ENCODE measurements around the gene SHMT2. TPM values are rescaled to one million over a fixed set of nuclear protein-coding genes. Genes with fewer than 3 reads are reported as not detected.
A peak's percentile ranks its signal among the peaks of the same experiment; 100 is the strongest.

Gene SHMT2
- total RNA-seq, 1 donor from 2014 or later, result 142 TPM

DNA sequence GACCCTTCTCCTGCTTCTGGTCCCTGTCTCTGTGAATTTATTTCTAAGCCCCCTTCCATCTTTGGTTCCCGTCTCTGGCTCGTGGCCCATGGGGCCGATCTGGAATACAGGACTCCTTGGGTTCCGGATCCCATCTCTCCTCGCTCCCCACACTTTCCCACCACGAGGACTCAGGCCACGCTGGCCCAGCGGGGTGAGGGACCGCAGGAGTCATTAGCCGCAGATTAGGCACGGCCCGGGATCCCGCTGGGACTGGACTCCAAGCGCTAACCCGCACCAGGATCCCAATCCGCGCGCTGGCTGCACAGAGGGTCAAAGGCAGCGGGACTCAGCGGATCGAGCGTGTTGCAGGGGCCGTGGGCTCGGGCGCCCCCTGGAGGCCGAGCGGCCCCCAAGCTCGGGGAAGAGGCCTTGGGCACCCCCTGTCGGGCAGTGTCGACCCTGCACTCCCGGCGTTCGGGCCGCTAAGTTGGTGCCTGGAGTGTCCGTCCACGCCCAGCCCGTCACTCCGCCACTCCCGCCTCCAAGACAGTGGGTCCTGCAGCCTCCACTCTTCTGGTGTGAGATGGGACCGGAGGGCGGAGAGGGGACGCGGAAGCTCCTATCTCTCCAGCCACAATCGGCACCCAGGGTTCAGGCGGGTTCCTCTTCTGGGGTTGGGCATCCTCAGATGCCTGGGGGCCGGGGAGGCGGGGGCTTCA lies 9.5 kb downstream of the SHMT2 start:
- DNase-seq (ENCODE audit: low read depth in 2 of 2), result peak; percentile 90

DNA sequence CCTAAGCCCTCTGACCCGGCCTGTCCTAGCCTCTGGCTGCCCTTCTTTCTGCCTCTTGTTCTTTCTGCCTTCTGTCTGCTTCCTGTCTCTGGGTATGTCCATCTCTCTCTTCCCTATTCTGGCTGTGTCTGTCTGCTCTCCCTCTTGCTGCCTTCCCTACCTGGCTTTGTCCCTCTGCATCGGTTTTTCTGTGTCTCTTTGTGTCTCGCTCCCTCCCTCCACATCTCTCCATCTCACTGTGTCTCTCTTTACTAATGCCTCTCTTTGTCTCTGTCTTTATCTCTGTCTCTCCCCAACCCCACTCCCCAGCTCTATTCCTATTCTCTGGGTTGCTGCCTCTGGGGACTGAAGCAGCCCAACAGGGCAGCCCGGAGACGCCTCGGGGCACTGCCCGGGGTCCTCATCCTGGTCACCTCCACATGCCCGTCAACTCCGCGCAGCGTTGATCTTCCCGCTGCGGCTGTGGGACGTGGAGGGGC lies 10.1 kb downstream of the SHMT2 start:
- no peak for DNase-seq (ENCODE audit: low read depth in 2 of 2)

DNA sequence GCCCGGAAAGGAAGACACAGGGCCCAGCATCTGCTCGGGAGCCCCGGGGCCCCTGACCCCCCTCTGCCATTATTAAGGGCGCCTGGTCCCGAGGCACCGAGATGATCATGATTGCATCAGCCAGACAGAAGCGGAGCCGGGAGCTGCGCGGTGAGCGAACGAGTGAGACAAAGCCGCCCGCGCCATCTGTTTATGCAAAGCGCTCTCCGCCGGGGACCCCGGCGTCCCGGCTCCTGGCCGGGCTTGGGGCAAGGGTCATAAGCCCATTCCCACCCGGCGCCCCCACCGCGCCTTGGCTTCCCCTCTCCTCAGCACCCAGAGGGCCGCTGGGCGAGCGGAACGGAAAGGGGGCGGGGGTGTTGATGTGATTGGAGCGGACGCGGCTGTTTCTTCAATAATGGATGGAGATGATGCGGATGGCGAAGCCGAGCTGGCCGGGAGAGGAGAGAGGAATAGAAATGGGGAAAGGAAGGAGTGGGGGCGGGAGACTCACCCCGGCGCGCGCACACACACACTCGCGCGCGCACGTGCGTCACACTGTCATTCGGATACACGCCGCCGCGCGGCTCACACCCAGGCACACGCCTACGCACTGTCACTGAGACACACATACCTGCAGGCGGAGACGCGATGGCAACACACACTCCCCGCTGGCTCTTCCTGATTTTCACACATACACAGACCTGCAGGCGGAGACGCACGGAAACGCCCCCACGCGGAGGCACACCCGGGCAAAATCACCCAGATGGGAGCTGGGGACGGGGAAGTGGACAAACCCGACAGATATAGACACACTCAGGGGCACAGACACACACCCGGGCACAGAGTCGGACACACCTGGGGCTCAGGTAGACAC lies 10.8 kb downstream of the SHMT2 start:
- peak; percentile 32 for DNase-seq (ENCODE audit: low read depth in 2 of 2)

DNA sequence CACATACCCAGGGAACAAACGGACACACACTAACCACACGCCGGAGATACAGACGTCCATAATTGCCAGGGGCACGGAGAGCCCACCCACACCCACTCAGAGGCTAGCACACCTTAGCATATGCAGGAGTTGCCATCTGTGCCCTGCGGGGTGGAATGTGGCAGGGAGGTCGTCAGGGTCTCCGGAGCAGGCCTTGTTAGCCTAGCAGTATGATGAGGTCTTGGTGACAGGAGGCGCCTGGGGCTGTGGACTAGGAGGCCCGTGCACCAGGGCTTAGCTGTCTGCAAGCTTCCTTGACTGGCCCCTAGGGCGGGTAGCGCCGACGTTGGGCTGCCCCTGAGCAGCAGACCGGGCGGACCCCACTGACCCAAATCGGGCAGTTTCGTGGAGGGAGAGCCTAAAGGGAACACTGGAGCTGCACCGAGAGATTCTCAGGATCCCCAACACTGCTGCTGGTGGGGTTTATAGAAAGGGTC lies 11.5 kb downstream of the SHMT2 start:
- DNase-seq (ENCODE audit: low read depth in 2 of 2), result no peak

DNA sequence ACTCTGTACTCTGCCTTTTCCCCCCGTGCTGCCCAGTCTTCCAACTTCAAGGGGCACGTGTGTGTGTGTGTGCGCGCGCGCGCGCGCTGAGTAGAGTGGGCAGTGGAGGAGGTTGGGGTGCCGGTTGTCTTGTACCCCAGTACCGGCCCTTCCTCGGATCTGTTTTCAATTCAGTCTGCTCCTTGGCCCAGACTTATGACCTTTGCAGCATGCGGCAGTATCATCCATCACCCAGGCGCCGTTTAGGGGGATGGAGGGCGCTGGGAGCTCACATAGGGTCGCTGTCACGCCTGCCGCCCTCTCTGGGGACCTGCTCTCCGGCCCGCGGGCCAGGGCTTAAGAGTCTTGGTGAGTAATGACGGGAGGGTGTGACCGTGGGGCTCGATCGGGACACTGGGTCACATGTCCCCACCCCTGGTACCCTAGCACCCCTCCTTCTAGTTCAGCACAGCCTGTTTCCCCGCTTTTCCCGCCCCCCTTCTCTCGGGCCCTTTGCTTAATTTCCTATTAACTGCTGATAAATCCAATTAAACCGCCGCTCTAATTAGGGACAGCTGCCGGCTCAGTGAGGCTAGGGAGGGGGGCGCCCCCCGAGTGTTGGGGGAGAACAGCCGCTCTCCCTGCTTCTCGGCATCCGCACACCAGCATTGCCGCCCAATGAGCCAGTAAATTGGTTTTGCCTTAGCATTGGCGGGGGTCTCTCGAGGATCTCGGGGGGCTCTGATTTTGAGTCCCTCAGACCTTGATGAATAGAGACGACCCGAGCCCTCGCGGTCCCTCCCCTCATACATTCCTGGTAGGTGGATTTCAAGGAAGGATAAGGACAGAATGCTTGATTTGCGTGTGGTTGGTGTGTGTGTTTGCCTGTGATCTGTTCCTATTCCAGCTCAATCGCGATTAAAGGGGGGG lies 12.1 kb downstream of the SHMT2 start:
- no peak for DNase-seq (ENCODE audit: low read depth in 2 of 2)

DNA sequence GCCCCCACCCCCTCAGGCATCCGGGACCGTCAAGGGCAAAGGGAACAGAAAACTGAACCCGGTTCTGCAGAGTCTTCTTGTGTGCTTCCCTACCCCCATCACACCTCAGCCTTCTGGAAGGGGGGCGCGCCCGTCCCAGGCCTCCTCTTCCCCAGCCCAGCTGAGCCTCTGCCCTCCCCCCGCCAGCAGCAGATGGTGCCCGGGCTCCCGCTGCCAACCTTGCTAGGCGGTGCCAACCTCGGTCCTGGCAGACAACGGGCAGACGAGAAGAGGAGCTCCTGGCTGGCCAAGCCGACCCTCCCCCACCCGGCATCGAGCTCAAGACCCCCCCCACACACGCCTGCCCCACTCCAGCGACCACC lies 12.8 kb downstream of the SHMT2 start:
- DNase-seq (ENCODE audit: low read depth in 2 of 2), result no peak

DNA sequence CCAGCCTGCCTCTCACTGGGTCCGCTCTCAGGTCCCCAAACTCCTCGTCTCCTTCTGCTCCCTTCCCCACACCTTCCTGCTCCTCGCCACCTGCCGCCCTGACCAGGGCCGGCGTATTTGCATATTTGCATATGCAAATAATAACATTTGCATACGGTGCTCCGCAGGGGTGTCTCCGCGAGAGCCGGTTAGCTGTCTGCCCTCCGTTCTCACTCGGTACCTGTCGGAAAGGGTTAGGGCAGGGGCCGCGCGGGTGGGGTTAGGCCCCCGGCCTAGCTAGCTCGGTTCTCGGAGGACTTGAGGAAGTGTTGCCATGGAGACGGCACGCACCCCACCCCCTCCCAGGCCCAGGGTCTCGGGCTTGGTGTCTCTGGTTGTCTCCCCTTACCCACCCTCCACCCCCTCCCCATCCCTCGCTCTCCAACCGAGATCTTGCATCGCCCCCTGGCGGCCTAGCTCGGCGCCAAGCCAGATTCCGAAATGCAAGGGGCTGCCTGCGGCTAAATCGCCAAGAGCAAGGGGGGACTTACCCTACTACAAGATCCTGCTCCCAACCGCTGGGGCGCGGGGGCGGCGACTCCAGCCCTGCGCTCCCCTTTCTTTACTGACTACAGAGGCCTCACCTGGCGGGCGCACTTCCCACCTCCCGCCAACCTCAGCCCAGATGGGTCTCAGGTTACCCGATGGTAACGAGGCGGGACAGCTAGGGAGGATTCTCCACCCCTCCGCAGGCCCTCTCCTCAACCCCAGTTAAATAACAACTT lies 13.4 kb downstream of the SHMT2 start:
- peak; percentile 51 to 64 for DNase-seq (ENCODE audit: low read depth in 2 of 2)

DNA sequence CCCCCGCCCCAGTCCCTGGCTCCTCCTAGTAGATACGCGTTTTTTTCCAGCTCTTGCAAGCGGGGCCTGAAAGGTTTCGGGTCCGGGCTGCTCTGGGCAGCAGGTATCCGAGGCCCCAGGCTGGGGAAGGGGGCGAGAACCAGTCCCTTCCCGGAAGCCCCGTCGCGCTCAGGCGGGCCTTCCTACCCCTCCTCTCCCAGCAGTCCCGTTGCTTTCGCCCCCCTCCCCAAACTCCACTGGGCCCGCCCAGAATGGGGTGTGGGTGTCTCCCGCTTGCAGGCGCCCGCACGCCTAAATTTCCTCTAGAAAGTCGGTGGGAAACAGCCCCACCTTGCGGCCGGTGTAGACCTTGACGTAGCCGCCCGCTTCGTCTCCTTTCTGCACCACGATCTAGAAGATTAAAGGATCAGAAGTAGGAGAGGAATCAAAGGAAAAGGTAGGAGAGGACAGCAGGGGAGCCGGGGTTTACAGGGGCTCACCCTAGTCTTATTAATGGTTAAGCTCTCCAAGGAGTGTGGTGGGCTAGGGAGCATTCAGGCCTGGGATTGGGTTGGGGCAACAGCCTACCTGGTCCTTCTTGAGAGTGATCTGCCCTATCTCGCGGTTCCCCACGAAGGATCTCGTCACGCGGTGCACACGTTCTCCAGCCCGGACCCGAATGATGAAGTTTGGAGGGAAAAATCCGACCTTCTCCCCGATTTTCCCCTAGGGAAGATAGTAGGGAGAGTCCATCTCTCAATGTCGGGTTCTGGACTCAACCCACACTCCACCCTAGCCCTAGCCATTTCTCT lies 14.2 kb downstream of the SHMT2 start:
- DNase-seq (ENCODE audit: low read depth in 2 of 2), result peak; percentile 68

DNA sequence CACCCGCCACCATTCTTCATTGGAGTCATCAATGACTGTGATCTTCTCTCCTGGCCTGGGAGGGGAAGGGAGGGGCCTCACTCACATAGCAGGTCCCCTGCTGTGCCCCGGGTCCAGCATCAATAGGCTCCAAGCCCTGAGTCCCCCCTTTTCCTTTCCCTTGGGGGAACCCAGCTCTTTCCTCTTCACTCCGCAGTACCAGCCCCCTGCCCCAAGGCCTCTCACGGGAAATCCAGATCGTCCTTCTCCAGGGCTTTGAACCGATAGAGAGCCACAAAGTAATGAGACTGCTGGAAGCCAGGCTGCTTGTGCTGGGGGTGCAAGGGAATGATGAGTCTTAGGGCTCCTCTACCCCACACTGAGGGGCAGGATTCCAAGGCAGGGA lies 14.8 kb downstream of the SHMT2 start:
- DNase-seq (ENCODE audit: low read depth in 2 of 2), result no peak

DNA sequence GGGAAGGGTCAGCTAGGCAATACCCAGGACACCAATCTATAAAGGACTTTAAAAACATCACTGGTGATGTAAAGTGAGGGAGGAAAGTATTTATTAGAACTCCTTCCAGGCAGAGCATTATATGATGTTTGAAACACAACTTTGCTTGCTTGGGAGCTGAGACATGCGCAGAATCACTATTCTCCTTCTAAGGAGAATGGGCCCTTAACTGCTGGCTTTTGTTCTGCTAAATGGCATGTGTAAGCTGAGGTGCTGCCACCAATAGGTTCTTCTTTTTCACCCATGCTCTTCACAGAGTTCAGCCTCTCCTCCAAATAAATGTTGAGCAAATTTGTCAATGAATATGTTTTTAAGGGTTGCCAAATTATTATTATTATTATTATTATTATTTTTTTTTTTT lies 17.5 kb downstream of the SHMT2 start:
- DNase-seq (ENCODE audit: low read depth in 2 of 2), result no peak

DNA sequence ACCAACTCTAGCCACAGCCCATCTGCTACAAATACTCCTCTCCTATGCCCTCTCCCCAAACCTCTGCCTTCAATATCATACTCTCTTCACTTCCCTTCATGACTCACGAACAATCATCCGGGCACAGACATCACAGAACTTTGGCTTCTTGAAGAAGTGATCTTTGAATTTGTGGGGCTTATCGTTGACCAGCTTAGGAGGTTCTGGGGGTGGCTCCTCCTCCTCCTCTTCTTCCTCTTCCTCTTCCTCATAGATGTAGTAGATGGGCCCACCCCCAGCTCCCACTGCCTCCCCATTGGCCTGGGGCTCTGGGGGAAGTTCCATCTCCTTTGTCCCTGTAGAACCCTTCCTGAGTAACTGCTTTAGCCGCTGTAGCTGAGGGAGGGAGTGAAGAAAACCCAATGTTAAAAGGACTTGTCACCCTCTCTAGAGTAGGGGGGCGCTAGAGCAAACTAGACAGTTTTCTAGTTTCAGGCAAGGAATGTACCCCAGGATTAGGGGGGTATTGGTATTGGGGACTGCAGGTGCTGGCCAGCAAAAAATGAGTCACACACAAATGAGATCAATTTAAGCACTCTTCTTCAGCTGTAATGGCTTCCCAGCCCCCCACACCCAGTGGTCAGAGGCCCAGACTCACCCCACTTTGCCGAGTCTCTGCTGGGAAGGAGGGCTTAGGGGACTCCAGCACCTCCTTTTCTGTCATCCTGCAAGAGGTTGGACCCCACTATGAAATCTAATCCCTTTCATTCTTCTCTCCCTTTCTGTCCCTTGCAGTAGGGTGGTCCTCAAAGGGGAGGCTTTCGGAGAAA lies 19.6 kb downstream of the SHMT2 start:
- DNase-seq (ENCODE audit: low read depth in 2 of 2), result peak in 1 of 2 donors; percentile 21

DNA sequence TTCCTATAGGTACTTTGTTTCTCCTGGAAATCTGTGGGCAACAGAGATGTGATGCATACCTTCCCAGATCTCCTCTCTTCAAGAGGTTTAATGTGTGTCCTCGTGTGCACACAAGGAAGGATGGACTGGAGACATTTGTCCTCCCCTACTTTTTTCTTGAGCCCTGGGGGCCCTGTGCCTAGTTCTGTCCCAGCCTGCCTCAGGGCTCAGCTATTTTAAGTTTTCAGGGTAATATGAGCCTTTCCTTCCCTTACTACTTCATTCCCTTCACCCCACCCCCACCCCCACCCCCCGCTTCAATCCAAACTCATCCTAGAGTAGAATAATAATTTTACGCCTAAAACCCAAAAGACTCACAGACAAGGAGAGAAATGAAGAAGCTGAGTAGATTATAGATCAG lies 21.0 kb downstream of the SHMT2 start:
- no peak for DNase-seq (ENCODE audit: low read depth in 2 of 2)

DNA sequence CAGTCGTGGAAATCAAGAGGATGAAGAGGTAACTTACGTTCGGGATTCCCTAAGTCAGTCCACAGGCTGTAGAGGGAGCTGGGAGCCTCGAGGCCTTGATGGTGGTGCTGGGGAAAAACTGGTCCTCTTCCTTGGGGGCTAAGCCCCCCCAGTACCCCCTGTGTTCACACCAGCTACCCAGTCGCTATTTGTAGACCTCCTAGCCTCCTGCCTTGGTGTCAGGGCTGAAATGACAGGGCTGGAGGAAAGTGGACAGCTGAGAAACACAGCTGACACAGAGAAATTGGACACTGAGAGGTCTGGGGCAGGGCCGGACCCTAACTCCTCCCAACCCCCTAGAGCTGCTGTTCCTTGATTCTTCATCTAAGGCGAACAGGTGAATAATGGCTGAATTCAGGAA lies 21.4 kb downstream of the SHMT2 start, which contains the start of gene STAC3:
TSS of gene STAC3 (minus strand) at position 232 of the 400 bp plus-strand sequence. CDS start 1,551 bp downstream, outside the sequence.
- DNase-seq (ENCODE audit: low read depth in 2 of 2), result no peak

DNA sequence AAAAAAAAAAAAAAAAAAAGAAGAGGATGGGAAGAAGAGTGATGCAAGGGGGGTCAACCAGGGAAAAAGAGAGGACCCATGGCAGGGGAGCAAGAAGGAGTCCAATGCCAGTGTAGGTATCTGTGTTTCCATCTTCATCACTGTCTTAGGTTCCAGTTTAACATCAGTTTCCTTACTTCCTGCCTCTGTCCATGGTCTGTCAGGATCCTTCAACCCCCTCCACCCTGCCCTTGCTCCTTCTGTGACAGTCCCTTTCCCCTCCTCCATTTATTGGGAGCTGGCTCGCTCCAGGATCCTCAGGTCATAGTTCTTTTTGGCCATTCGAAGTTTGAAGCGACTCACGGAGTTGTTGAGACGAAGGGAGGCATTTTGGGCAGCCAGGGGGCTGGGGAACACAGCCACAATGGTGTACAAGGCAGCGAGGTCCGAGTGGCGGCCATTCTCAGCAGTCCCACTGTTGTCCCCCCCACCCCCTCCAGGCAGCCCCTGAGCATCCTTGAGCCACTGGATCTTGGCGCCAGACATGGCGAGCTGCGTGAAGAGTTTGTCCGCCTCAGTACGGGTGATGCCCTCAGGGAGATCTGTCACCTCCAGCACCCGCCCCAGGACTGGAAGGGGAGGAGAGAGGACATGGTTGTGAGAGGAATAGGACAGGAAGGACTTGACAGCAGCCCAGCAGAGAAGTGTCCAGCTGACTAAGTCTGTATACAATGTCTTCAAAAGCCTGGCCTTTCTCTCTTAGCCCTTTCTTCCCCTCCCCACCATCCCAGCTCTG lies 25.2 kb downstream of the SHMT2 start:
- DNase-seq (ENCODE audit: low read depth in 2 of 2), result no peak

DNA sequence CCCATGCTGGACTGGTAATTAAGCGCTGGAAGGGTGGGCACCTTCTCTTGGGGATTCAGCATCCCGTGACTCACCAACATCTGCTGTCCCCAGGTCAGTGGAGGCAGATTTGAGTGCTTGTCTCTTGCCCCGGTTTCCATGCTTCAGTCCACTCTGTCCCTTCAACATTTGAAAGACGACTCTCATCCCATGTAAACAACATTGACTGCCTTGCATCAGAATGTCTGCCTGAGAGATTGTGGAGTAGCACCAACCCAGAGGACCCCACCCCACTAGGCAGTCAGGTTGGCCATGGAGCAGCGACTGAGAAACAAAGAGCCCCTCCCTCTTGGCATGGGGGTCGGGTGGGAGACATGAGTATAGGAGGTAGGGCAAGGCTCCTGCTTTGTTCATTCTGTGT lies 26.4 kb downstream of the SHMT2 start:
- no peak for DNase-seq (ENCODE audit: low read depth in 2 of 2)

DNA sequence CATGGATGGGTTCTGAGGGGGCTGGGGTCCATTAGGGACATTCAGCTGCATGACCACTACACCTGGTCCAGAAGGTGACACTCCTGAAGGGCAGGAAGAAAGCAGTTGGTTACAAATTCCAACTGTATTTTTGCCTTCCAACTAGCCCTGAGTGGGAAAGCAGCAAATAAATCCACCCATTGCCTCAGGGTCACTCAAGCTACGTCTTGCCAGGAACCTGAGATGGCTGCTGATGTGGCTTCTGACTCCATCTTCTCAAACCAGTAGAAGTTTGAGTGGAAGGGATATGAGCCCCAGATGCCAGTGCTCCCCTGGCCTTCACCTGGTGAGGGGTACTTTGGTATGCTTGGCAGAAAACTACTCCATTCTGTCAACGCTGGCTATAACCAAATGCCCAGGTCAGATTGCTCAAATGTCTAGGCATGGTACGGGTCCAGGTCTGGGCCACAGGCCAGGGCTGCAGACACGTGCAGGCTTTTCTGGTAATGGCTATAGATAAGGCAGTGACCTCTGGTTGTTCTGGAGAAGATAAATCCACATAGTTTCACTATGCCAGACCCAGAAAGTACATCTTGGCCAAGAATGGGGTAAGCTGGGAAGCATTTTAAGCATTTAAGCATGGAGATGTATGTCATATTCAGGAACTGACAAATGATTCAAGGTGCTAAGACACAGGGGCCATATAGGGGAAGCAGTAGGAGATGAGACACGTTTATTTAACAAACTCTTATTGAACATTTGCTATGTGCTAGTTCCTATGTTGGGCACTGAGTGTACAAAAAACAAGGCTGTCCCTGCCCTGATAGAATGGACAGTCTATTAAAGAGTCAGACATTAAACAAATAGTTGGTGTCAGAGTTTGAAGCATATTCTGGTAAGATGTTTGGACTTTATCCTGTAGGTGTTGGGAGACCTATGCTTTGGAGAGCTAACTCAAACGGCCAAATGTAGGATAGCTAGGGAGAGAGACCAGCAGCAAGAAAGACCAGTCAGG lies 29.8 kb downstream of the SHMT2 start:
- DNase-seq (ENCODE audit: low read depth in 2 of 2), result no peak

DNA sequence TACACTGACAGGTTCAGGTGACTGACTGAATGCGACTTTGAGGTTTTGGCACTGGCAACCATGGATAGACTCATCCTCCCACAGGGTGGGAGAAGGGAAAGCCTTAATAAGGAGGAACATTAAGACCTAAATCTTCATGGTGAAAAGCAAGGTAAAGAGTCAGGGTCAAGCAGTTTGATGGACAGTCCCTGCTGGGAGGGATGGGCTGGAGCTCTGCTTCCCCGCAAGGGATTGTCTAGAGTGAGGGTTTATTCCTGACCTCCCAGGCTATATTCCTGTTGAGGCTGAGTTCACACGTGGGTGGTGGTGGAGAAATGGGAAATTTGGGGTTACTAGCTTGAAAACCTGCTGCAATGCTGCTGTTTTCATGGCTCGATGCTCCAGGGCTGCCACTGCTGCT lies 30.9 kb downstream of the SHMT2 start:
- no peak for DNase-seq (ENCODE audit: low read depth in 2 of 2)
